GM12892 (cell line): ENCODE measurements around the gene PRKAG2.
"Not testable (repeated sequence)": the region's sequence is repeated elsewhere in the genome, so short reads cannot be mapped to it uniquely, and the experiment has no call there.

ENCODE experiments used
- DNase-seq: peaks from one replicate; pipeline ENCODE4 v3.0.0; 2011; ENCODE audit not compliant: insufficient read length
- FAIRE-seq: peaks from 2 replicates; lab custom pipeline; 2011; peaks lifted over from hg19 to GRCh38; lab: Jason Lieb, UNC
- POLR2A ChIP-seq: IDR thresholded peaks from 2 replicates; pipeline ENCODE4 v1.6.1; 2011; ENCODE audit warnings: low read depth, low read length, control low read depth
- POLR2AphosphoS5 ChIP-seq: IDR thresholded peaks from 2 replicates; pipeline ENCODE4 v1.6.1; 2011; ENCODE audit warnings: low read depth, low read length, control low read depth
- TAF1 ChIP-seq: IDR thresholded peaks from 2 replicates; pipeline ENCODE4 v1.6.1; 2011; ENCODE audit warnings: low read depth, mild to moderate bottlenecking, control low read depth, low read length, borderline replicate concordance

Gene PRKAG2

DNA sequence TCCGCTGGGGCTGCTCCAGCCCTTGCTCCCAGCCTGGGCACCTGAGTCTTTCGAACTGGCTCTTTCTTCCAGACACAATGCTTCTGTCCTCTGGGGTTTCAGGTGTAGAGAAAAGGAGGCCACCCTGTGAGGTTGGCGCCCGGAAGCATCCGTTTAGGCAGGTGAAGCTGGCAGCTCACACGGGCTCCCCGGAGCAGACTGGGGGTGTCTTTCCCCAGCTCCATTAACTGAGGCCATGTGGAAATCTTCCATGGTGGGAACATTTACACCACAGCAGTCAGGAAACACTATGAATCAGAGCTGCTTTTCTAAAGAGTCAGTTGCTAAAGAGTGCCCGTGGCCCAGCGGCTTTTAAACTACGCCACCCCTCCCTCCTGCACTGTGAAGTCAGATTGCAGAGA is 29.2 kb downstream of the PRKAG2 start:
- TF ChIP-seq TAF1 (no peak), POLR2A (no peak), POLR2AphosphoS5 (no peak)
- DNase-seq (no peak), FAIRE-seq (no peak)

DNA sequence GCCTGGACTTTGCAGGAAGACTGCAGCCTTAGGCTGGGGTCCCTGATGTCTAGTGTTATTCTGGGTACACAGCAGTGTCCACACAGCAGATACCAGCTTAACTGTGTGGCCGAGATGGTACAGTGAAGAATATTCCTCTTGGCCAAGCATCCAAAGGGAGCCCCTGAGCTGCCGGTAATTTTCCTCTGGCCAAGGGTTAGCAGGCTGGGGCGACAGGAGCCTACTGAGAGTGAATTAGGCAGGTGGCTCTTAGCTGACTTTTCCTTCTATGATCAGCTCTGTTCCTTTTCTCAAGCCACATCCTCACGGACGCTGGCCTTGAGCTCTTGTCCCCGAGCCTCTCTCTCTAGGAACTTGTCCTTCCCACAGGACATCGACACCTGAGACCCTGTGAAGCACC is 29.8 kb downstream of the PRKAG2 start:
- no peak for DNase-seq
- no peak for FAIRE-seq
- TF ChIP-seq TAF1: no peak
- no peak for TF ChIP-seq POLR2AphosphoS5
- TF ChIP-seq POLR2A: no peak

DNA sequence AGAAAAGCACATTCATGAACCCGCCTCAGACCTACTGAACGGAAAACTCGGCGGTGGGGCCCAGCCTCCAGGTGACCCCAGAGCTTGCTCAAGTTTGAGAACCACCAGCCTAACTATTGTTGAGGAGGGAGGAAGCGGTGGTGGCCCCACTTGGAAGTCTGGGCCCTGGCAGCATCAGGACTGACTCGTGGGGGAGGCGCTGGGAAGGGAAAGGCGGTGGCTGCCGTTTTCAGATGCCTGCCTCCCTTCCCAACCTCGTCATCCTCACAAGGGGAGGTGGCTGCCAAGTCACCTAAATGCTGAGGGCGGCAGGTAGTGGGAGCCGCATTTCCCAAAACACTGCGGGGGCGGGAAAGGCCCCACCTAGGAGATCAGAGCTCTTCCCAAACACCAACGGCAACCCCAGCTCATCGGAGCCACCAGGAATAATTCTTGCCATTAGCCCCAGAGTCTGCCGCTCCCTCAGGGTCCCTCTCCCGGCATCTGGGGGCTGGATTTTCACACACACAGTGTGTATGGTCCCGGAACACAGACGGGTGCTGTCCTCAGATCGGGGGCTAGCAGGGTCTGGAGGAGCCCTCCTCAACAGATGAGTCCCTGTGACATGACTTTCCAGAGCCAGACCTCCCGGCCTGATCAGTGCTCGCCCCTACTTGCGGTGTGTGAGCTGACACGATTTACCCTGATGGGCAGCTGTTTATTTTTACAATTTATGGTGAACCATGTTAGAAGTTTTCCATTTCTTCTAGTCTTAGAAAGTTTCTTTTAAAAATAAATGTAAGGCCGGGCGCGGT is 31.3 kb downstream of the PRKAG2 start:
- DNase-seq (no peak), FAIRE-seq (no peak)
- TF ChIP-seq TAF1: no peak
- no peak for TF ChIP-seq POLR2A
- no peak for TF ChIP-seq POLR2AphosphoS5

DNA sequence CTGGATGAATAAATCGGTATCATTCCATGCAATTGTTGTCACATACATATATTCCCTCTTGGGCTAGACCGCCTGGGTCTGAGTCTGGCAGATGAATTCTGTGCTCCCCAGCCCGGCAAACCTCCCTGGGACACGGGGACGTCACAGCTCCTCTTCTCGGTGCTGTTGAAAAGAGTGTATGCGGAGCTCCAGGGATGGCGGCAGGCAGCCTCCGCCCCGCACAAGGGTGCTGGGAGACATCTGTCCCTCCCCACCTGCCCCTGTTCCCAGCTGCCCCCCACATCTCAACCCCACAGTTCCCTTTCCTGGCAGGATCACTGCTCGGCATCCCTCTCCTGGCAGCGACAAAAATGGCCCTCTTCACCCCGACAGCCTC is 32.1 kb downstream of the PRKAG2 start:
- DNase-seq (no peak), FAIRE-seq (no peak)
- TF ChIP-seq POLR2AphosphoS5: no peak
- no peak for TF ChIP-seq TAF1
- no peak for TF ChIP-seq POLR2A

- TF ChIP-seq POLR2A (no peak), POLR2AphosphoS5 (no peak), TAF1 (no peak)
- DNase-seq (no peak), FAIRE-seq (no peak)
Observed at GRCh38 chr7:151844071-151844824, 32.7 kb downstream of the PRKAG2 start.

GRCh38 chr7:151843181-151843580 is 33.7 kb downstream of the PRKAG2 start:
- FAIRE-seq (no peak), DNase-seq (no peak)
- no peak for TF ChIP-seq TAF1
- no peak for TF ChIP-seq POLR2A
- TF ChIP-seq POLR2AphosphoS5: no peak

- not testable (repeated sequence) for FAIRE-seq, DNase-seq
Observed at GRCh38 chr7:151841395-151842051, 35.4 kb downstream of the PRKAG2 start.

DNA sequence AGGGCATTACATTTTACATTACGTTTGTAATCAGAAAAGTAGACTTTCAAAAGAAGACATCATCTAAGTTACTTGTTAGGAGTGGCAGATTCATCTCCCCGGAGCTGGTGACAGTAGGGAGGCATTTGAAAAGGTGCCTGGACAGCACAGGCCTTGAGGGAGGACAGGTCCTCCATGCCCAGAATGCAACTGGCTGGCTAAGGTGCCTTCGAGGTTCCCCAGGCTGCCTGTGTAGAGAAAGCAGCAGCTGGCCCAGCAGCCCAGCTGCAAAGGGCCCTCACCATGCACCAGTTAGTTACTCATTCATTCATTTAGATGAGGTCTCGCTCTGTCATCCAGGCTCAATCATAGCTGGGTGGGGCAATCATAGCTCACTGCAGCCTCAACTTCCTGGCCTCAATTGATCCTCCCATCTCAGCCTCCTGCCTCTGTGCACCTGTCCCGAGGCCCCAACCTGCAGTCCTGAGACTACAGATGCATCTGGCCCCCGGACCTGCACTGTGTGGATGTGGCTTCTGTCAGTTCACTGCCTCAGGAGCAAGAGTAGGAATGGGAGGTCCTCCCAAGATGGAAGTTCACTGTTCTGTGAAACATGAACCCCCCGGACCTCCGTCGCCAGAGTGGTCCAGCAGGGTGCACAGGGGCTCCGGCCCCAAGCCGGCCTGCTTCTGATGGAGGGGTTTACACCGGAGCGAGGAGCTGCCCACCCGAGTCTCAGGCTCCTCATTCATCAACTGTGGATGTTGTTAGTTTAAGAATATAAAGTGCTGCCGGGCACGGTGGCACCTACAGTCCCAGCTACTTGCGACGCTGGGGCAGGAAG is 36.6 kb downstream of the PRKAG2 start:
- DNase-seq (no peak), FAIRE-seq (no peak)
- no peak for TF ChIP-seq POLR2AphosphoS5

DNA sequence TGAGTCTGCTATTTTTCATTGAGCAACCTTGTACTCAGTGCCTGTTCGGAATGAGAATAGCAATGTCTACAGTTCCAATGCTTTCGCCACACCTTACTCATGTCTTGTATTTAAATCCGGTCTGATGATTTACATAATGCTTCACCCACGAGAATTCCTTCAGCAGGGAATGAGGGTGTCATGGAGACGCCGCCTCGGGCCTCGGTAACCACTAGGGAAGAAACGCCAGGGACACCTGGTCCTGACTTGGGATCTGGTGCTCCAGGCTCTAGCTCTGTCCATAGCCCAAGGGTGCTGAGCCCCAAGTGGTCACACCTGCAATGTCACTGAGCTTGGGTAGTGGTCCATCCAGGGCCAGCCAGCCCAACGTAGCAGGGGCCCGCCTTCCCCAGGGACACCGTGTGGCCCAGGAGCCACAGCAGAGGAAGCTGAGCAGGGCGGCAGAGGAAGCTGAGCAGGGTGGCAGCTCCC is 37.4 kb downstream of the PRKAG2 start:
- FAIRE-seq (no peak), DNase-seq (no peak)
- no peak for TF ChIP-seq POLR2A
- no peak for TF ChIP-seq POLR2AphosphoS5
- no peak for TF ChIP-seq TAF1

DNA sequence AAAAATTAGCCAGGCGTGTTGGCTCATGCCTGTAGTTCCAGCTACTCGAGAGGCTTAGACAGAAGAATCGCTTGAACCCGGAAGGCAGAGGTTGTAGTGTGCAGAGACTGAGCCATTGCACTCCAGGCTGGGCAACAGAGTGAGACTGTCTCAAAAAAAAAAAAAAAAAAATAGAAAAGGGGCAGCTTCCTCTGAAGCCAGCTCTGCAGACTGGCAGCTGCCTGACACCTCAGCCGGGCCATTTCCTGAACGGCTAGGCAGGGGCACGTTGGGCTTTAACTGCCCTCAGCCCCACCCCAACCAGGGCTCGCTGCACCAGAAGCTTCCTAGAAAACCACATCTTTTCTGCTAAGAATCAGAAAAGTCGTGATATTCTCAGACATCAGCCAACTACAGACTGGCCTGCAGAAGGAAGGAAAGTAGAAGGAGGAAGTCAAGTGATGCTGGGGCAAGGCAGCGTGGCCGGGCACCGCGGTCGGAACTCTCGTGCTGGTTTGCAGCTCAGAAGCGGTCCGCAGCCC is 38.0 kb downstream of the PRKAG2 start:
- TF ChIP-seq POLR2AphosphoS5: no peak
- TF ChIP-seq TAF1: no peak
- TF ChIP-seq POLR2A: no peak
- FAIRE-seq (no peak), DNase-seq (peak; percentile 46)

GRCh38 chr7:151838072-151838471 is 38.8 kb downstream of the PRKAG2 start:
- no peak for TF ChIP-seq TAF1
- DNase-seq: no peak
- no peak for FAIRE-seq

DNA sequence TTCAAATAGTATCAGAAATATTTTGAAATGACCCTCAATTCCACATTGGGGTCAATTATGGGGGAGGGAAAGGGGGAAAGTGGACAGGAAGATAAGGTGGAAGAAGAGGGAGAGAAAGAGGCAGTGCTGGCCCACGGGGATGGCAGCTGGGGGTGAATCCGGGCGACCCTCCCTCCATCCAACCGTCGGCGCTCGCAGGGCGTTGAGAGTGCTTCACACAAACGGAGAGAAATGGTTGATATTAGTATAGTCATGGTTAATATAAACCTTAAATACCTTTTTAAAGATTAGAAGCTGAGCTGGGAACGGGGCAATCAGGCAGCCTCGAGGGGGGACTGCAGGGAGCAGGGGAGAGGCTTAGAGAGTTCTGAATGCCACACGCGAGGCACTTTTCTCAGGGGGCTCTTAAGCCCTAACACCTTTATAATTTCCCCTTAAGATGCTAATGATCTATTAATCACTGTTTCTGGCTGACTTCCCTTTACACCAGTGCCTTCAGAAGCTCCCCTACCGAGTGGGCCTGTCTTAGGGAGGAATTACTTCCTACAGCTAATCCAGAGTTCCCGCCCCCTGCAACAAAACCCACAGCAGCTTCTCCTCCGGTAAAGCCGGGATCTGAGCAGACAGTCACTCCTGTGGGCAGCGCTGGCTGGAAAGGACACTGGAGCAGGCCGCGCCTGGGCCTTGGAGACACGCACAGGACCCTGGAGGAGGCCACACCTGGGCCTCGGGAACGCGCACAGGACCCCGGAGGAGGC is 39.5 kb downstream of the PRKAG2 start:
- no peak for DNase-seq
- TF ChIP-seq TAF1: no peak
- TF ChIP-seq POLR2A: no peak
- no peak for TF ChIP-seq POLR2AphosphoS5
- FAIRE-seq: no peak

- TF ChIP-seq TAF1 (no peak), POLR2AphosphoS5 (no peak), POLR2A (no peak)
- no peak for FAIRE-seq
- no peak for DNase-seq
Observed at GRCh38 chr7:151836927-151837205, 40.0 kb downstream of the PRKAG2 start.
